Measurements from ENCODE around the gene SLC35B2.

The SLC35B2 gene

DNA sequence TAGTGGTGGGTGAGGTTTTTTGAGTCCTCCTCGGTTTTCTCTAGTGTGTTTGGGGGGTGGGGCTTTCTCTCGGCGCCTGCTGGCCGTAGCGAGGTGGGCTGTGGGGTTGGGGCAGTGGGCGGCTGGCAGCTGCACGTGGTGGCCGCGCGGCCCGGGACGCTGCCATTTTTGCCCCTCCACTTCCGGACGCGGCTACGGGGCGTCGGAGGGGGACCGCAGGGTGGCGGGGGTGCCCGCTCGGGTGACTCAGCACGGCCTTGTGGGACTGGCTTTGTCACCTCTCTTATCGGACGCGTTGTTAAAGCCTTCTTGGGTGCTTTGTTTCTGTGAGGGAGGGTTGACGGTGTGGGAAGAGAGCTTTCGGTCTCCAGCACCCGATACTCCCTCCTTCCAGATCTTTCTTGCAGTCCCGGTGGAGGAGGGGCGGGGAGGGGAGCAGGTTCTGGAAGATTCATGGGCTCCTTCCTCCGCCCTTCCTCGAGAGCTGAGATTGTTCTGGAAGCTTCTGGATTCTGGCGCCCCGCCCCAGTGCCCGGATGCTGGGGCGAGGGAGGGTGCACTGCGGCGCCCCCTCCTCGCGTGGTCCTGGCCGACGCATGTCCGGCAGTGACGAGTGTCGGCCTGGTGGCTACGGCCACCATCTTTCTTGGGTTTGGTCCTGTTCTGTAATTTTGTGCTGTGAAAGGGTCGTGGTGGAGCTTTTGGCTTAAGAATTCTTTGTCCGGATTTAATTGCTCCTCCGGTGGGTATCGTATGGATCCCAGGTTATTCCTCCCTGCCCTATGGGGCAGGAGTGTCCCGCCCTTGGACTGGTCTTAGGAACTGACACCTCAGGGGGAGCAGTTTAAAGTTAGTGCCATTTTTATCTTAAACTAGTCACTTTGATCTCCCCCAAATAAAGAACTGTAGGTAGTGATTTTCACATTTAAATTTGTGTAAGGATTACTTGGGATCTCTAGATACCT is 9.7 kb downstream of the SLC35B2 start:
- peak overlapping the region; percentile 97 for H3K27ac ChIP-seq (ENCODE audit: low read depth, low read length)
- H3K36me3 ChIP-seq (ENCODE audit: insufficient read depth, low read length) = peaks cover 38% of the 10 kb centered on the region
- peaks cover 16% of the 10 kb centered on the region for H3K4me1 ChIP-seq (ENCODE audit: insufficient read depth, low read length)
- peak overlapping the region; percentile 85 to 94 for H3K4me3 ChIP-seq (ENCODE audit: low read depth in 1 of 2, low read length in 2 of 2)
- no peaks in the 10 kb centered on the region for H3K27me3 ChIP-seq (ENCODE audit: control insufficient read depth in 1 of 2, insufficient read depth in 2 of 2, low read length in 2 of 2)
- H3K9ac ChIP-seq (ENCODE audit: low read length) = peak overlapping the region; percentile 73
- no peaks in the 10 kb centered on the region for H3K9me3 ChIP-seq (ENCODE audit: low read length)

DNA sequence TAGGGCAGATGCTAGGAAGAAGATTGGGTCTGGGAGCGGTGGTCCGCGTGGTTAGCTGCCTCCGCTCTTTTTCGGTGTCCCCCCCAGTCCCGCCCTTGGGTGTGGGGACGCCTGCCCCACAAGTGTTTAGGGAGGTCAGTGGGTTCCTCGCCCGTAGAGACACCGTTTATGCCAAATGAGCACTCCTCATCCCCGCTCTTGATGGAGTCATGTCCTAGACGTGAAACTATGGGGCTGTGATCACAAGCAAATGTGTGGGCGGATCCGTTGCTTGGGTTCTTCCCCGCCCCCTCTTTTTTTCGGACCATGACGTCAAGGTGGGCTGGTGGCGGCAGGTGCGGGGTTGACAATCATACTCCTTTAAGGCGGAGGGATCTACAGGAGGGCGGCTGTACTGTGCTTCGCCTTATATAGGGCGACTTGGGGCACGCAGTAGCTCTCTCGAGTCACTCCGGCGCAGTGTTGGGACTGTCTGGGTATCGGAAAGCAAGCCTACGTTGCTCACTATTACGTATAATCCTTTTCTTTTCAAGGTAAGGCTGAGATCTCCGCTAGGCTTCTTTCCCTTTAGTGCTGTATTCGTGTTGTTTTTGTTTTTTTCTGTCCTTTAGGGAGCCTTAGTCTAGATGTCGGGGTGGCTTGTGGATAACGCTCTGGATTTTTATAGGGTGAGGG is 10.5 kb downstream of the SLC35B2 start, which contains the start of gene HSP90AB1:
HSP90AB1 (plus strand) TSS at position 439 of the 675 bp plus-strand sequence. CDS start 1,529 bp downstream, outside the sequence.
- no peaks in the 10 kb centered on the region for H3K27me3 ChIP-seq (ENCODE audit: control insufficient read depth in 1 of 2, insufficient read depth in 2 of 2, low read length in 2 of 2)
- no peaks in the 10 kb centered on the region for H3K9me3 ChIP-seq (ENCODE audit: low read length)
- peak within 1 kb of the TSS; percentile 73 for H3K9ac ChIP-seq (ENCODE audit: low read length)
- H3K4me3 ChIP-seq (ENCODE audit: low read depth in 1 of 2, low read length in 2 of 2) = peak within 1 kb of the TSS; percentile 85 to 94
- H3K27ac ChIP-seq (ENCODE audit: low read depth, low read length) = peak within 1 kb of the TSS; percentile 97
- peaks cover 16% of the 10 kb centered on the region for H3K4me1 ChIP-seq (ENCODE audit: insufficient read depth, low read length)
- peaks cover 33% of the 10 kb centered on the region for H3K36me3 ChIP-seq (ENCODE audit: insufficient read depth, low read length)

DNA sequence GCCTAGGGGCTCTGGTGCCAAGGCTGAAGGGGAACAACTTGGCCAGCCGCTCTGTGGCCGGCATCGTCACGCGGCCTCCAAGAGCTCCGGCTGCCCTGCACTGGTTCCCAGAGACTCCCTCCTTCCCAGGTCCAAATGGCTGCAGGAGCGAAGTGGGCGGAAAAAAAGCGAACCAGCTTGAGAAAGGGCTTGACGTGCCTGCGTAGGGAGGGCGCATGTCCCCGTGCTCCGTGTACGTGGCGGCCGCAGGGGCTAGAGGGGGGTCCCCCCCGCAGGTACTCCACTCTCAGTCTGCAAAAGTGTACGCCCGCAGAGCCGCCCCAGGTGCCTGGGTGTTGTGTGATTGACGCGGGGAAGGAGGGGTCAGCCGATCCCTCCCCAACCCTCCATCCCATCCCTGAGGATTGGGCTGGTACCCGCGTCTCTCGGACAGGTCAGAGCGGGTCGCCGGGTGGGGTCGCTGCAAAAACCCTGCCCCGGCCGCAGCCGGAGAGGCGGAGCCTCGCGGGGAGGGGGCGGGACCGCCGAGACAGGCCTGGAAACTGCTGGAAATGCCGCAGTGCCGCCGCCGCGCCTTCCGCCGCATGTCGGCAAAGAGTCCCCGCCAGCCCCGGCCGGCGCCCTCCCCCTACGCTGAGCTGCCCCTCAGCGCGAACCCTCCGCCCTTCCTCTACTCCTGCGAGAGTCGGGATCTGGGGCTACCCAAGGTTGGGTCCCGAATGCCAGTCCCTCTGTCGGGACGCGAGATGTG is 11.2 kb downstream of the SLC35B2 start:
- Histone ChIP-seq H3K9ac (ENCODE audit: low read length) (peak overlapping the region; percentile 73), H3K4me1 (ENCODE audit: insufficient read depth, low read length) (peaks cover 16% of the 10 kb centered on the region), H3K4me3 (ENCODE audit: low read depth in 1 of 2, low read length in 2 of 2) (peak overlapping the region; percentile 85 to 94), H3K27ac (ENCODE audit: low read depth, low read length) (peak overlapping the region; percentile 97), H3K36me3 (ENCODE audit: insufficient read depth, low read length) (peaks cover 26% of the 10 kb centered on the region), H3K9me3 (ENCODE audit: low read length) (no peaks in the 10 kb centered on the region), H3K27me3 (ENCODE audit: control insufficient read depth in 1 of 2, insufficient read depth in 2 of 2, low read length in 2 of 2) (no peaks in the 10 kb centered on the region)

DNA sequence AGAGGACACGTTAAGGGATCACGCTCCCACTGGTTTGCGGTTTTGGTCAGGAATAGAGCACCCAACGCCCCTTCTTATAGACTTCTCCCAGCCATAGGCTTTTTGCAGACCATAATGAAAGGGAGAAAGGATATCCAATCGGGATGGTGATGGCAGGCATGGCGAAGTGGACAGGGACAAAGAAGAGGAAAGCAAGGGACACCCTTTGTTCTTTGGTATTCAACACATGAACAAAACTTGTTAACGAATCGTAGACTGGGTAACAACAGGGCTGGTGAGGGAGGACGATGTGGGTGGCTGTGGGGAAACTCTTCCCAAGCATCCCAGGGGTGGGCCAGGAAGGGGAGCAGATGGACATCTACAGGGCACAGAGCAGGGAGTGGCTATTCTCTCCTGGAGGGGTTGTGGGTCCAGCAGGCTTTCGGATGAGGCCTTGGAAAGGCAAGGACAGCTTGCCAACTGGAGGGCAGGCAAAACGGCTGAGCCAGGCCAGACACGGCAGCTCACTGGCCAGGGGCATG is 11.9 kb downstream of the SLC35B2 start:
- Histone ChIP-seq H3K4me3 (ENCODE audit: low read depth in 1 of 2, low read length in 2 of 2) (peak overlapping the region; percentile 85 to 94), H3K9ac (ENCODE audit: low read length) (peak overlapping the region; percentile 73), H3K4me1 (ENCODE audit: insufficient read depth, low read length) (peaks cover 16% of the 10 kb centered on the region), H3K9me3 (ENCODE audit: low read length) (no peaks in the 10 kb centered on the region), H3K27me3 (ENCODE audit: control insufficient read depth in 1 of 2, insufficient read depth in 2 of 2, low read length in 2 of 2) (no peaks in the 10 kb centered on the region), H3K27ac (ENCODE audit: low read depth, low read length) (peak overlapping the region; percentile 97), H3K36me3 (ENCODE audit: insufficient read depth, low read length) (peaks cover 19% of the 10 kb centered on the region)

DNA sequence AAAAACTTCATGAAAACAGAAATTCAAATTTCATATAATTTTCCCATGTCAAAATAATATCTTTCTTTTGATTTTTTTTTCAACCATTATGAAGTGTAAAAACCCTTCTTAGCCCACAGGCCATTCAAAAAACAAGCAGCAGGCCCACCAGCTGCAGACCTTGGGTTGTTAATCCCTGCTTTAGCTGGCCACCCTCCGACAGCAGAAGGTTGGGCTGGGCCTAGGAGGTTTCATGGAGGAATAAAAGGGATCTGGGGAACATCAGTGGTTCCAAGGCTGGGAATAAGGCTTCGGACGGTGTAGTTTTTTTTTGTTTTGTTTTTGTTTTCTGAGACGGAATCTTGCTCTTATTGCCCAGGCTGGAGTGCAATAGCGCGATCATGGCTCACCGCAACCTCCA is 14.0 kb downstream of the SLC35B2 start:
- H3K4me1 ChIP-seq (ENCODE audit: insufficient read depth, low read length) = peaks cover 5% of the 10 kb centered on the region
- no peaks in the 10 kb centered on the region for H3K36me3 ChIP-seq (ENCODE audit: insufficient read depth, low read length)
- H3K4me3 ChIP-seq (ENCODE audit: low read depth in 1 of 2, low read length in 2 of 2) = no peak overlapping the region
- no peaks in the 10 kb centered on the region for H3K27me3 ChIP-seq (ENCODE audit: control insufficient read depth in 1 of 2, insufficient read depth in 2 of 2, low read length in 2 of 2)
- H3K9me3 ChIP-seq (ENCODE audit: low read length) = no peaks in the 10 kb centered on the region
- no peak overlapping the region for H3K27ac ChIP-seq (ENCODE audit: low read depth, low read length)
- H3K9ac ChIP-seq (ENCODE audit: low read length) = no peak overlapping the region

DNA sequence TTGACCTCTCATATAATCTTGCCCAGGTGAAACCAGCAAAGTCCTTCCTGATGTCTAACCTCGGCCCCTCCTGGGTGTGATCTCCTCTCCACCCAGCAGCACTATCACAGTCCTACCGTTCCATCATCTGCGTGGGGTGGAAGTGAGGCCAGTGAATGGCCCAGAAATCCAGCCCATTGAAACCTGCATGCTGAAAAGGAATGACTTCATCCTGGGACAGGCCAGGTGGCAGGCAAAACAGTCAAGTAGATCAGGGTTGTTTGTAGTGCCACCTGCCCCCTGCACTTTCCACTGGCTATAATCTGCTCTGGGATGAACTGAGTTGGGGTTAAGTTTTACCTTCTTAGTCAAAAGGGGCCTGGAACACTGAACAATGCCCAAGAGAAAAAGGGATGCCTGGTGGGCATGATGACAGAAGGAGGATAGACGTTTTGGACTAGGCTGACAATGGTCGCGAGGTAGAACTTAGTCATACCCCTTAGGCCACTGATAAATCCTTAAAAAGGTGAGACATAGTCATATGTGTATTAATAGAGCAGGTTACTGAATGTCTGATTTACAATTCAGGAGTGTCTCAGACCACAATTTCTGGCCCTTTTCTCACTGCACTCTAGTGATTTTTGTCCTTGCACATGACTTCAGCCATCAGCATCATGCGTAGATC is 18.5 kb downstream of the SLC35B2 start:
- H3K27ac ChIP-seq (ENCODE audit: low read depth, low read length) = no peak overlapping the region
- peaks cover 36% of the 10 kb centered on the region for H3K4me1 ChIP-seq (ENCODE audit: insufficient read depth, low read length)
- H3K4me3 ChIP-seq (ENCODE audit: low read depth in 1 of 2, low read length in 2 of 2) = no peak overlapping the region
- no peaks in the 10 kb centered on the region for H3K9me3 ChIP-seq (ENCODE audit: low read length)
- H3K27me3 ChIP-seq (ENCODE audit: control insufficient read depth in 1 of 2, insufficient read depth in 2 of 2, low read length in 2 of 2) = no peaks in the 10 kb centered on the region
- peaks cover 11% of the 10 kb centered on the region for H3K36me3 ChIP-seq (ENCODE audit: insufficient read depth, low read length)
- peak overlapping the region; percentile 0 for H3K9ac ChIP-seq (ENCODE audit: low read length)

DNA sequence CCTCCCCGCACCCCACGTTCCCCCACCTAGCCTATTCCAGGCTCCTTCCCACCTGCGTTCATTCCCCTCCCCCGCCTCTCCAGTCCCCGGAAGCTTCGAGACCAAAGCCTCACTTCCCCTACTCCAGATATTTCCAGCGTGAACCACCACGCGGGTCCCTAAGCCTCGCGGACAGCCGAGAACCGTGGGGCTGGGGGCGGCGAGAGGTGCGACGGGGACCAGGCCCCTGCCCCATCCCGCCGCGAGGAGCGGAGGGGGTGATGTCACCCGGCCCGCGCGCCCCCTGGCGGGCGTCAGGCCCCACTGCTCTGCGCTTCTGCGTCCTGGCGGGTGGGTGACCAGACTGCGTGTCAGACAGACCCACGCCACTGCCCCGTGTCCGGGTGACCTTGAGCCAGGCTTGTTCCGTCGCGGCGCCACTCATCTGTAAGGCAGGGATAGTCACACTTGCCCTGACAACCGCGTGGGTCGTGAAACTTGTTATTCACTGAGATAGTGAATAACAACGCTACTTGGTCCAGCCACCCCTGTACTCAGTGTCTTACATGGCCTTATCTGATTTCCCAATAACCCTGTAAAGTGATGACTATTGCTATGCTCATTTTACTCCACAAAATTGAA is 19.4 kb downstream of the SLC35B2 start:
- H3K27ac ChIP-seq (ENCODE audit: low read depth, low read length) = peak overlapping the region; percentile 97
- peaks cover 45% of the 10 kb centered on the region for H3K4me1 ChIP-seq (ENCODE audit: insufficient read depth, low read length)
- no peaks in the 10 kb centered on the region for H3K9me3 ChIP-seq (ENCODE audit: low read length)
- peak overlapping the region; percentile 75 to 81 for H3K4me3 ChIP-seq (ENCODE audit: low read depth in 1 of 2, low read length in 2 of 2)
- peak overlapping the region; percentile 82 for H3K9ac ChIP-seq (ENCODE audit: low read length)
- peaks cover 17% of the 10 kb centered on the region for H3K36me3 ChIP-seq (ENCODE audit: insufficient read depth, low read length)
- H3K27me3 ChIP-seq (ENCODE audit: control insufficient read depth in 1 of 2, insufficient read depth in 2 of 2, low read length in 2 of 2) = no peaks in the 10 kb centered on the region

DNA sequence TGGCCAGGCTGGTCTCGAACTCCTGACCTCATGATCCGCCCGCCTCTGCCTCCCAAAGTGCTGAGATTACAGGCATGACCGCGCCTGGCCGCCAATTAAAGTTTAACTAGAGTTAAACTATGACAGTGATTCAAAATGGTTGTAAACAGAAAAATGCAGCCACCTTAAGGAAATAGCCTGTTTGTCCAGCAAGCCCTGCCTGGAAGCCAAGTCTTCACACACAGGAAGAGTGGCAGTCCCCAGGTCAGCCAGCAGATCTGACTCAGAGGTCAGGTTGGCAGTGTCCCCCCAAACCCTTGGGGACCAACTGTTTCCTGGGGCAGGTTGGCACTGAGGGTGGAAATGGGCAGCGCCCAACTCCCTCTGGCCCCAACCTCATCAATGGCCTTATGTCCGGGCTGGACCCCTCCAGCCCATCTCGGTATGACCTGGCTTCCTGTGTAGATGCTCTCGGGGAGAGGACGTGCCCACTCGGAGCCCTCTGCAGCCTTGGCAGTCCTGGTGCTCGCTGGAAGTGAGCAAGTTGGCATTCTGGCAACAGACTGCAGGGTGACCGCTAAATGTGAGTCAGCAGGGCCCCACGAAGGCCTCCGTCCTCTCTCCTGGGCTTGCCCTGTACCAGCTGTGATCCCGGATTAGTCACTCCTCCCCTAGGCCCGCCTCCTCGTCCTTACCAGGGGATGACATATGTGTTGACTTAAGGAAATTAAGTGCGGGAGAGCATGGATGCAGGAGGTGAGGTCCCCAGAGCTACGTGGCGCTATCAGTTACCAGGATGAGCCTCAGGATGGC is 20.1 kb downstream of the SLC35B2 start:
- H3K4me3 ChIP-seq (ENCODE audit: low read depth in 1 of 2, low read length in 2 of 2) = peak overlapping the region; percentile 75 to 81
- H3K9ac ChIP-seq (ENCODE audit: low read length) = peak overlapping the region; percentile 82
- H3K4me1 ChIP-seq (ENCODE audit: insufficient read depth, low read length) = peaks cover 52% of the 10 kb centered on the region

DNA sequence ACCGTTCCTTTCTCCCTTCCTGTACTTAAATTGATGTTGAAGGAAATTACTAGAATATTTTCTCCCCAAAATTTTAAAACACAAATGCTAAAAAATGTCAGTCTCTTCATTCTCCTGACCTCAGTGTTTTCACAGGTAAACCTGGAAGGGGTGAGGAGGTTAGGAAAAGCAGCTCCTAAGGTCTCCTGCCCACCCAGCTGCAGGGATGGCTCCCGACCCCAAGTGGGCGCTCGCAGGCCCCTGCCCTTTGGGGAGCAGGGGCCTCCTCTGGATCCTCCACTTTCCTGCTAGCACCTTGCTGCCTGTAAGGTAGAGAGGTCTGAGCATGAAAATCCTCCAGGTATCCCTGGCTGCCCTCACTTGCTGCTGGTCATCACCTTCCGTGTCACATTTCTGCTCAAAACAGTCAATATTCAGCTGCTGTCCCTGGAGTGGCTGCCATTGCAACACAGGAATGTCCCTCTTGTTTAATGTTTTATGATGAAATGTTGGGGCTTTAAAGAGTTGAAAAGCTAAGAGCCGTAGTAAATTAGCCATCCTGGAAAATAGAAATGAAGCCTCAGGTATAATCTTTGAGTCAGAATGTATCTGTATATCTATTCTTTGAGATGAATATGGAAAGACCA is 21.3 kb downstream of the SLC35B2 start:
- H3K27me3 ChIP-seq (ENCODE audit: control insufficient read depth in 1 of 2, insufficient read depth in 2 of 2, low read length in 2 of 2) = no peaks in the 10 kb centered on the region
- H3K36me3 ChIP-seq (ENCODE audit: insufficient read depth, low read length) = peaks cover 36% of the 10 kb centered on the region
- H3K9ac ChIP-seq (ENCODE audit: low read length) = no peak overlapping the region
- H3K9me3 ChIP-seq (ENCODE audit: low read length) = no peaks in the 10 kb centered on the region
- peak overlapping the region; percentile 52 for H3K27ac ChIP-seq (ENCODE audit: low read depth, low read length)
- H3K4me1 ChIP-seq (ENCODE audit: insufficient read depth, low read length) = peaks cover 64% of the 10 kb centered on the region
- no peak overlapping the region for H3K4me3 ChIP-seq (ENCODE audit: low read depth in 1 of 2, low read length in 2 of 2)

More for the DNA sequence above, 20.1 kb downstream of the SLC35B2 start:
- peak overlapping the region; percentile 97 for H3K27ac ChIP-seq (ENCODE audit: low read depth, low read length)
- H3K9me3 ChIP-seq (ENCODE audit: low read length) = no peaks in the 10 kb centered on the region
- H3K27me3 ChIP-seq (ENCODE audit: control insufficient read depth in 1 of 2, insufficient read depth in 2 of 2, low read length in 2 of 2) = no peaks in the 10 kb centered on the region
- peaks cover 24% of the 10 kb centered on the region for H3K36me3 ChIP-seq (ENCODE audit: insufficient read depth, low read length)

All from muscle layer of colon (tissue), 2 donors.